ENCODE results near the gene CES1.
"Not testable (repeated sequence)": the region's sequence is repeated elsewhere in the genome, so short reads cannot be mapped to it uniquely, and the experiment has no call there.

CES1 gene

DNA sequence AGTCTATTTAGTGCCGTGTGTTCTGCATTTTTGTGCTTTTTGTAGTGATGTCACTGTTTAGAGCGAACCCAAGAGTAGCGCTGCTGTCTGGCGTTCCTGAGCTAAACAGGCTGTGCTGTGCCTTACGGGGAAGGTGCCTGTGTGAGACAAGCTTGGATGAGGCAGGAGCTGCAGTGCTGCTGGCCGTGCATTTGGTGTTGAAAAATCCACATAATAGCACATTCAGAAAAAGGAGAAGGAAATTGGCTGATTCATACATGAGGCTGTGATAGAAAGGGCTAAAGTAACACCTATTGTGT lies 50.2 kb downstream of the CES1 start:
- DNase-seq = not testable (repeated sequence)

DNA sequence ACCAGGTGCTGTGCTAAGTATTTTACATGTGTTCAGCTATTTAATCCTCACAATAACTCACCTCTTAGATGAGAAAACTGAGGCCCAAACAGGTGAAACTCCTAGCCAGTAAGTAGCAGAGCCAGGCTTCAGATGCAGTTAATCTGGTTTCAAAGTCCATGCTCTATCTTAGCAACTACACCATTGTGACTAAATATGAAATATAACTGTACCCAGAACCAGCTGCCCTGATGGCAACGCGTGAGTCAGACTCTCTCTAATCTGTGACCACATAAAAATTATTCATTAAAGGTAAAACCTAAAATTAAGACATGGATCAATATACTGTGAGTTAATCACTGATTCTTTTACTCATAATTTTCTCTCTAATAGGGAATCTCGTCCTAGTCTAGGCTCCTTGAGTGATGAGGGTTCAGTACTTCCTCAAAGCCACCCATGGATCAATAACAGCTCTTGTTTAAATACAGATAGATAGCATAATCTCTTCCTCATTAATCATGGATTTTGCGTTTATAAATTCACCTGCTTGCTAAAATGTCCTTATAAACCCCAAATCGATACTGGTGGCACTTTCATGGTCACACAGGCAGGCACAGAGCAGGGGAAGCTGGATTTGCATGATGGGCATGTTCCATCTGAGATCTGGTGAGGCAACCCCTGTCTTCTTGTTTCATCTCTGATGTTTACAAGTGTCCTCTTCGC lies 50.7 kb downstream of the CES1 start:
- not testable (repeated sequence) for DNase-seq

DNA sequence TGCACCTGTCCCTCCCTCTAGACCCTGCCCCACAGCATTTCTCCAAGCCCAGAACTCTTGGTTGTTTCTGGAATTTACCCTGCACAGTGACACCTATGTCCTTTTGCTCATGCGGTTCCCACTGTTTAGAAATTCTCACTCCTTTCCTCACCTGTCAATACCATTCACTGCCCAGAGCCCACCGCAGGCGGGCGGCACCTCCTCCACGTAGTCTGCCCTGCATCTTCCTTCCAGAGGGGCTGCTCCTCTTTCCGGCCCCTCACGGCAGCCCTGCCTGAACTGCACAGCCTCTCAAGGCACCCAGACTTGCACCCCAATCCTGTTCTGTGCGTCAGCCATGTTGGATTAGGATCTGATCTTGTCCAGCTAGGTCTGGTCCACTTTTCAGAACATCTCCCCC lies 51.4 kb downstream of the CES1 start:
- DNase-seq = not testable (repeated sequence)

DNA sequence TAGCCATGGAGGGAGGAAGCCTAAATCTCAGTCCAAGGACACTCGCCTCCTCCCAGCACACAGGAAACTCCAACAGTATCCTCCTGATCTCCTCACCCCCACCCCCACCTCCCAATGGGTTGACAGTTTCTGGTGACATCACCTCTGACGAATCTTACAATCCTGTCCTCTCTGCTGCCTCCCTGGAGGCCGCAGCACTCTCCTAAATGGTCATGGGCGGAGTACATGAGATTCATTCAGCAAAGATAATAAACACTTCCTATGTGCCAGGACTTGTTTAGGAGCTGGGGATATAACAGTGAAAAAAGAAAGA lies 52.8 kb downstream of the CES1 start:
- not testable (repeated sequence) for DNase-seq

DNA sequence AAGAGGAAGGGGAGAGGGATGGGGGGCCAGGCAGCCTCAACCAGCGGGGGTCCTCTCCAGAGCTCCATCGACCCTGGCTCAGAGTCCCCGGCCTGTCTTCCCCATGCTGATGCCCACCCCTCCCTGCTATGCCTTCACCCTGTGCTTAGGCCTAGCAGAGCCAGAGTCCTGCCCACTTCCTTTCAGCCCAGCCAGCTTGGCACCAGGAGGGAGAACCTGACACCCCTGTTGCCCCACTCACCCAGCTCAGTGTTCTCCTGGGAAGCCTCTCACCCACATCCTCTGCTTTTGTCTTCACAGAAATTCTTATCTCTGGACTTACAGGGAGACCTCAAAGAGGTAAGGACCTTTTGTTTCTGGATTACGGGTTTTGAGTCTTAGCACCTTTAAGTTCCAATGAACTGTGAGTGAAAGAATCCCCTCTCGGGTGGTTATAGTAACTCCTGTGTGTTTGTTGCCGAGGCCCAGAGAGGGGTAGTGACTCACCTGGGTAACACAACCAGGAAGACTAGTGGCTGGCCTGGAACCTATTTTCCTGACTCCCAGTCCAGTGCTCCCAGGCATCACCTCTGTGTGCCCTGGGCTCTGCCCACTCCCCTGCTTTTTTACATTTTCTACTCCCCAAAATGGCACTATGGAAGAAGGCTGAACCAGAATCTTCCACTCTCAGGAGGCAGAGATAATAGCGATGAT lies 53.3 kb downstream of the CES1 start:
- no peak for DNase-seq

DNA sequence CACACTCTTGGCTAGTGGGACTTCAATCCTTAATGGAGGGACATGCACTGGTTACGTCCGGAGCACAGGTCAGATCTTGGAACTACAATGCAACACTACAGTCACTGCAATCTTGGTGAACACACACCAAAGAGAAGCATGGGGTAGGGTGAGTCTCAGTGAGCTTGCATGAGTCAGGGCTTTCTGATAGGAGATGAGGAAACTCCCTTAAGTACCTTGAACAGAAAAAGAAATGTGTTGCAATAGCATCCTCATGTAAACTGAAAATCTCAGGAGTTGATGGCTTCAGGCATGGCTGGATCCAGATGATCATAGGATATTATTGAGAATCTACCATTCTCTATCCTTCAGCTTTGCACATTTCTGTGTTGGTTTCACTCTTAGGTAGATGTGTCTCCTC lies 54.1 kb downstream of the CES1 start:
- DNase-seq = no peak

DNA sequence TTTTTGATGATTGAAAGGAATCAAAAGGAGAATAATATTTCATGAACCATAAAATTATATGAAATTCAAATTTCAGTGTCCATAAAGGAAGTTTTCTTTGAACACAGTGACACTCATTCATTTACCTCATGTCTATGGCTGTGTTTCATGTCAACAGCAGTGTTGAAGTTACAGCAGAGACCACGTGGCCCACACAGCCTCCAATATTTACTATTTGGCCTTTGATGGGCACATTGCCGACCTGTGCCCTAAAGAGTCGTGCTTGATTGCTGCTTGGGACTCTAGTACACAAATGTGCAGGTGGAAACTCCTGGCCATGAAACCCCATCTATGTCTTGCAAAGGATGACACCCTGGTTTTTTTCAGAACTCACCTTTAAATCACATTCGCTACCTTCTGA lies 57.0 kb downstream of the CES1 start:
- DNase-seq = no peak

DNA sequence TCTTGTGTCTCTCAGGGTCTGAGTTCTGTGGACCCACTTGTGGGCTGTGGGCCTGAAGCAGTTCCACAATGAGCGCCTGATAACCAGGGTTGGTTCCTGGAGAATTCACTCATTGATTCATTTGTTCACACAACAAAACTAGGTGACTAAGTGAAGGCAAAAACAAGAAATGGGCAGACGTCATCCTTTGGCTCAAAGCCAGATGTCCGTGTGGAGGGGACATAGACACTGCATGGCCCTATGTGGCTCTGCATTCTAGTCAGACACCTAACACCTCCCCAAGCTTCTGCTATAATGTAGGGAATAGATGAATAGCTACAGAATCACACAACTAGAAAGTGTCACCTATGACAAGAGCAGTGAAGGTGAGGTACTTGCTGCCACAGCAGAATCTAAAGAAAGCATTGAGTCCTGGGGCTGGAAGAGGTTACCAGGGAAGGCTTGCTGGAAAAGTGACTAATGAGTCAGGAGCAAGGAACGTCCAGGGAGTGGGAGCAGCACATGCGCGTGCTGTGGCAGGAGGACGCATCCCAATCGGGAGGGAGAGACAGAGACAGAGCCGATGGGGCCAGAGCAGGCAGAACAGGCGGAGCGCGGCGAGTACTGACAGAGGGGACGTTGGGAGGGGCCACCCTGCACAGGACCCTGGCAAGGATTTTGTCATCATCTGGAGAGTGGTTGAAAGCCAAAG lies 58.9 kb downstream of the CES1 start:
- DNase-seq = no peak

DNA sequence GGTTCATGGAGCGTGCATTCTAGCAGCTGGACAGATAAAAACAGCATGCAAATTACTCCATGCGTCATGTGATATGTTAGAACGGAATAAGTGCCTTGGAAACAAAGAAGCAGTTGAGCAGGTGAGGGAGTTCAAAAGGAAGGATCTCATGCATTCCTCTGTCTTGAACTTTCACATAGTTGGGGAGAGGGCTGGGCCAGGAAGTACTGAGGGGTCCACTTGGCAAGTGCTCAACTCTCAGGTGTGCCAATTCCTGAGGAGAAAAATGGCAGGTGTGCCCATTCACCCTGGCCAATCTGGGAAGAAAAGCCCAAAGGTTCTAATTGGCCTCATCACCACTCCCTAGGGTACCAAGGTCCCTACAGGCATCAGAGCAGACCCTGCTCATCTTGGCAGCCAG lies 67.7 kb downstream of the CES1 start:
- DNase-seq = no peak

DNA sequence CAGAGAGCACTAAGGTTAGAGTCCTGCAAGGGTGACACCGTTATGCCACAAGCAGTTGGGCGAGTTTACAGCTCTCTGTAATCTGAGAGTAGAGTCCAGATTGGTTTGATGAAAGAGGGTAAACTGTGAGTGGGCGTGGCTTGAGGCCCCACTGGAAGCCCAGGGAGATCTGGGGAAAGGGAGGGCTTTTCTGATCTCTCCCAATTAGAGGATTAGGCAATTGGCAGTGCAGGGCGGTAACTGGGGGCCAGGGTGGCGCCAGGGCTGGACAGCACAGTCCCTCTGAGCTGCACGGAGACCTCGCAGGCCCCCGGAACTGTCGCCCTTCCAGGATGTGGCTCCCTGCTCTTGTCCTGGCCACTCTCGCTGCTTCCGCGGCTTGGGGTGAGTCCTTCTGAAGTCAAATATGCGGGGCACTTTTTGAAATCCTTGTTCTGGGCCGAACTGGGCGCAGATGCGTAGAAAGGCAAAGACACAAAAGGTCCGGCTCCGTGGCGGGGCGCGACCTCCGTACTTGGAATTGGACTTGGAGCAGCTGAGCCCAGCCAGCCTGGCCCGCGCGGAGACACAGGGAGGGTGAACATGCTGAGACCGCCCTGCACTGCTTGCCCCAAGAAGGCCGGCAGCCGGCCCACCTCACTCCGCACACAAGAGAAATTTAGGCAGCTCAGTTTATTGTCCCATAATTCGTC lies 72.4 kb downstream of the CES1 start:
- no peak for DNase-seq

DNA sequence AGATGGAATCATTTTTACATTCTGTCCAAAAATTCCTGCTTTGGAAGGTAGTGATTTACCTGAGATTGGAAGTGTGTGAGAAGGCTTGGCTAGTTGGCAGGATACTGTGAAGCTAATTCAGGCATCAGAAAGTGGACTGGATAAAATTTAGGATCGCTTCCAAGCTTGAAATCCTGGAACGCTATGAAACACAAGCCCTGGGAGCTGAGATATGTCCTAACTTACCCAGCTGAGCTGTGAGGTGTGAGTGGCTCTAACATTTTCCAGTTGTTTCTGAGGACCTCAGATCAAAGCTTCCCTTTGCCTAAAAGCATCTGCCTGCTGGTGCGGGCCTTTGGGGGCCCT lies 73.0 kb downstream of the CES1 start:
- DNase-seq = not testable (repeated sequence)

DNA sequence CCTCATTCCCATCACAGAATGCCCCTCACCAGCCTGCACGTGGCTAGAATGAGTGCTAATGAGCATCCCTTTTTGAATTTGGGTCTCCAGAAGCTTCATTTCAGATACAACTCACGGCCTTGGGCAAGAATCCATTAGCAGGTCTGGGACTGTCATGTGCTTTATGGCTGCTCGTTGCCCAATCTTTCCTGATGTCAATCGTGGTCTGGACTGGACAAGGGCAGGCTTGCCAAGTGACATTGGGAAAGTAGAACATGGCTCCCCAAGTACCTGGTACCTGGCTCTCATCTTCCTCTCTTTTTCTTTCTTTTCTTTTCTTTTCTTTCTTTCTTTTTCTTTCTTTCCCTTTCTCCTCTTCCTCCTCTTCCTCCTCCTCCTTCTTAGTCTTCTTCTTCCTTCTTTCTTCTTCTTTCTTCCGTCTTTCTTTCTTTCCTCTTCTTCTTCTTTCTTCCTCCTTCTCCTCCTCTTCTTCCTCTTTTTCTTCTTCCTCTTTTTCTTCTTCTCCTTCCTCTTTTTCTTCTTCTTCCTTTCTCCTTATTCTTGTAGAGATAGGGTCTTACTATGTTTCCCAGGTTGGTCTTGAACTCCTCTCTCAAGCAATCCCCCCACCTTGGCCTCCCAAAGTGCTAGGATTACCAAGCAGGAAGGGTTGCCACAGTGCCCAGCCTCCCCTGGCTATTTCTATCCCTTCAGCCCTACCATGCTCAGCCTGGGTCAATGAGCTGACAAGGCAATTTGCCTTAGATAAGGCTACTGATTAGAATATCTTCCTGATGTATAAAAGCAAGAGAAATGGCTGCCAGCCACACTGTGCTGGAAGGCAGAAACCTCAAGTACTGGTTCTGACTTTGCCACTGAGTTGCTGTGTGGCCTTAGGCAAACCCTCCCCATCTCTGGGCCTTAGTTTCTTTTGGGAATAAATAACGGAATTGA lies 75.0 kb downstream of the CES1 start:
- DNase-seq = not testable (repeated sequence)

DNA sequence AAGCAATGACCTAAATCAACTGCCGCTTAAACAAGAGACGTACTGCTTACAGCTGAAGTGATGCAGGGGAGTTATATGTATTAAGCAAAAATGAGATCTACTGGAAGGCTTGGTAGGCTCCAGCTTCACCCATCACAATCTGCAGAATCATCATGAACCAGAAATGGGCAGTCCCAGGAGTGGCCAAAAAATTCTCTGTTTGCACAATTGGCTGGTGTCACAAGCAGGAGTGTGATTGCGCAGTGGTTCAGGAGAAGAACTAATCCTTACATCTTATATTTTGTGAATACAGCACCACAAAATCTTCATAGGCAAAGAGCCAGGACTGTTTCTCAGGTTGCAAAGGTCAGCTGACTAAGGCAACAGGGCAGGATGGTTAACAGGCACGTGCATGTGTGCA lies 75.9 kb downstream of the CES1 start:
- no peak for DNase-seq

DNA sequence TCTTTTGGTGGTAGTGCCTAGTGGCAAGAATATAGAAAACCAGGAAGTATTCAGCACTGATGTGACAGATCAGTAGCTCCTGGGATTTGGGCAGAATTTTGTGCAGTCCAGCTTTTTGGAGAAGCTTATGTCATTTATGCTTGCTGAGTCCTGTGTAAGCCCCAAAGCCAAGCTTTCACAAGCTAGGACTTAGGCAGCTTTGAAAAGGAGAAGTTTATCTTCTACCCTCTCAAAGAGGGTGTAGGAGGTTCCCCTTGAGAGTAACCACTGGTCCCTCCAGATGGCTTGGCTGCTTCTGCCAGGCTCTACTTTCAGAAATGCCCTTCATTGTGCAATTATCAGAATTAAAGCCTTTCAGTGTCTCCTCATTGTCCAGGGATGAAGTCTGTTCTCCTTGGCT lies 78.8 kb downstream of the CES1 start:
- no peak for DNase-seq

DNA sequence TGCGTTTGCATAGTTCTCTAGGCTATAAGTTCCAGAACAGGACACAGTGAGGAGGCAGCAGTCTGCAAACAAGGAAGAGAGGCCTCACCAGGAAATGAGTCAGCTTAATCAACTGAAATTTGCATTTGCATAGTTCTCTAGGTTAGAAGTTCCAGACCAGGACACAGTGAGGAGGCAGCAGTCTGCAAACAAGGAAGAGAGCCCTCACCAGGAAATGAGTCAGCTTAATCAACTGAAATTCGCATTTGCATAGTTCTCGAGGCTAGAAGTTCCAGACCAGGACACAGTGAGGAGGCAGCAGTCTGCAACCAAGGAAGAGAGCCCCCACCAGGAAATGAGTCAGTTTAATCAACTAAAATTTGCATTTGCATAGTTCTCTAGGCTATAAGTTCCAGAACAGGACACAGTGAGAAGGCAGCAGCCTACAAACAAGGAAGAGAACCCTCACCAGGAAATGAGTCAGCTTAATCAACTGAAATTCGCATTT lies 79.7 kb downstream of the CES1 start:
- not testable (repeated sequence) for DNase-seq

Measured in NCI-H510A (cell line).